Dendritic cell treated with granulocyte-macrophage colony-stimulating factor and Interleukin-4, amounts not matched to agents 40 ng/mL and 50 ng/mL, for 4 days (primary cell): Measurements from ENCODE around the gene TMEM178A.
"Not testable (repeated sequence)": the region's sequence is repeated elsewhere in the genome, so short reads cannot be mapped to it uniquely, and the experiment has no call there.

Source experiments
- H3K27ac Mint-ChIP-seq: one replicate; pipeline ENCODE4 v1.8.0; 2022; ENCODE audit warnings: mild to moderate bottlenecking, mixed read lengths
- H3K27me3 Mint-ChIP-seq: one replicate; pipeline ENCODE4 v1.8.0; 2022; ENCODE audit warnings: mild to moderate bottlenecking, mixed read lengths
- H3K36me3 Mint-ChIP-seq: one replicate; pipeline ENCODE4 v1.8.0; 2022; ENCODE audit warnings: low read depth, mixed read lengths
- H3K4me1 Mint-ChIP-seq: one replicate; pipeline ENCODE4 v1.8.0; 2022; ENCODE audit warnings: low read depth, mixed read lengths
- H3K4me3 Mint-ChIP-seq: one replicate; pipeline ENCODE4 v1.8.0; 2022; ENCODE audit warnings: mild to moderate bottlenecking, moderate library complexity, mixed read lengths
- H3K9me3 Mint-ChIP-seq: one replicate; pipeline ENCODE4 v1.8.0; 2022; ENCODE audit warnings: mixed read lengths
- intact Hi-C: fragments of 100-400 bp; cut with micrococcal nuclease; formaldehyde crosslinking; loops from one replicate; pipeline ENCODE4 v1.15.0; 2022

Gene TMEM178A

DNA sequence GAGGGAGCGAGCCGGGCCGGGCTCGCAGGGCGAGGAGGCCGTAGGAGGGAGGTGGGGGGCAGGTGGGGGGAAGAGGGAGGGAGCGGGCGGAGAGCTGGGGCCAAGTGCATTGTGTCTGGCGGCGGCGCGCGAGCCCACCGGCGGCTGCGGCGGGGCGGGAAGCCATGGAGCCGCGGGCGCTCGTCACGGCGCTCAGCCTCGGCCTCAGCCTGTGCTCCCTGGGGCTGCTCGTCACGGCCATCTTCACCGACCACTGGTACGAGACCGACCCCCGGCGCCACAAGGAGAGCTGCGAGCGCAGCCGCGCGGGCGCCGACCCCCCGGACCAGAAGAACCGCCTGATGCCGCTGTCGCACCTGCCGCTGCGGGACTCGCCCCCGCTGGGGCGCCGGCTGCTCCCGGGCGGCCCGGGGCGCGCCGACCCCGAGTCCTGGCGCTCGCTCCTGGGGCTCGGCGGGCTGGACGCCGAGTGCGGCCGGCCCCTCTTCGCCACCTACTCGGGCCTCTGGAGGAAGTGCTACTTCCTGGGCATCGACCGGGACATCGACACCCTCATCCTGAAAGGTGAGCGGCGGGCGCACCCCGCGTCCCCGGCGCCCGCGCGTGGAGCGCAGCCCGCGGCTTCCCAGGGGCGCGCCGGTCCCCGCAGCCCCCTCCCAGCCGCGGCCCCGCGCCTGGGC lies at the start of gene TMEM178A:
Gene TMEM178A, plus strand, starts transcription at position 107 of the 680 bp plus-strand sequence. Its CDS starts 58 bp downstream, at position 165.
- intact Hi-C loops, result no loop called here
- H3K27me3 Mint-ChIP-seq, result peaks cover 56% of the 10 kb centered on the region
- peaks cover 24% of the 10 kb centered on the region for H3K4me1 Mint-ChIP-seq
- H3K9me3 Mint-ChIP-seq, result no peaks in the 10 kb centered on the region
- H3K27ac Mint-ChIP-seq, result no peak within 1 kb of the TSS
- H3K4me3 Mint-ChIP-seq, result peak within 1 kb of the TSS; percentile 53
- H3K36me3 Mint-ChIP-seq, result no peaks in the 10 kb centered on the region

GRCh38 chr2:39618236-39618635 lies 47.5 kb upstream of the TMEM178A start:
- H3K9me3 Mint-ChIP-seq, result no peaks in the 10 kb centered on the region
- no peak overlapping the region for H3K27ac Mint-ChIP-seq
- H3K27me3 Mint-ChIP-seq, result no peaks in the 10 kb centered on the region
- intact Hi-C loops, result no loop called here
- no peaks in the 10 kb centered on the region for H3K36me3 Mint-ChIP-seq
- H3K4me1 Mint-ChIP-seq, result peaks cover 22% of the 10 kb centered on the region
- no peak overlapping the region for H3K4me3 Mint-ChIP-seq

DNA sequence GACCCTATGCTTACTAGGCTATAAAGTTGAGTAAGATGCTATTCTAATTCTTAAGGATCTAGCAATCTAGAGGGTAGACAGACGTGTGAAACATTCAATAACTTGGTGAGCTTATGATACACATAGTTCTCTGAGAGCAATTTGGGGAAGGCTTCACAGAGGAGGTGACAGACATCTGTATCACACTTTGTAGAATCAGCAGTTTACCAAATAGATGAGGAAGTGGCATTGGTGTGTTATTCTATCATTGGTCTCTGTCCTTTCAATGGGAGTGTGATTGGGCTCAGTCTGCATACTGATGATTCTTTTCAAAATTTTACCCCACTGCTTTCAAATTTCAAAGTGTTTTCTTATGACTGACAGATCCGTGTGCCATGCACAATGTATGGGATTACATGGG lies 47.0 kb upstream of the TMEM178A start:
- intact Hi-C loops, result no loop called here
- peaks cover 22% of the 10 kb centered on the region for H3K4me1 Mint-ChIP-seq
- H3K9me3 Mint-ChIP-seq, result no peaks in the 10 kb centered on the region
- H3K36me3 Mint-ChIP-seq, result no peaks in the 10 kb centered on the region
- no peaks in the 10 kb centered on the region for H3K27me3 Mint-ChIP-seq
- H3K27ac Mint-ChIP-seq, result no peak overlapping the region
- no peak overlapping the region for H3K4me3 Mint-ChIP-seq

- H3K4me3 Mint-ChIP-seq, result peak overlapping the region; percentile 30
- intact Hi-C loops, result no loop called here
- H3K4me1 Mint-ChIP-seq, result peaks cover 22% of the 10 kb centered on the region
- H3K27me3 Mint-ChIP-seq, result no peaks in the 10 kb centered on the region
- H3K9me3 Mint-ChIP-seq, result no peaks in the 10 kb centered on the region
- H3K27ac Mint-ChIP-seq, result no peak overlapping the region
- H3K36me3 Mint-ChIP-seq, result no peaks in the 10 kb centered on the region
Observed at GRCh38 chr2:39620067-39620466, 45.6 kb upstream of the TMEM178A start.

- intact Hi-C loops, result no loop called here
- H3K4me3 Mint-ChIP-seq, result no peak overlapping the region
- no peaks in the 10 kb centered on the region for H3K36me3 Mint-ChIP-seq
- H3K27me3 Mint-ChIP-seq, result no peaks in the 10 kb centered on the region
- peaks cover 35% of the 10 kb centered on the region for H3K4me1 Mint-ChIP-seq
- H3K27ac Mint-ChIP-seq, result no peak overlapping the region
- no peaks in the 10 kb centered on the region for H3K9me3 Mint-ChIP-seq
Observed at GRCh38 chr2:39621596-39621995, 44.1 kb upstream of the TMEM178A start.

GRCh38 chr2:39622860-39623259 lies 42.9 kb upstream of the TMEM178A start:
- Mint-ChIP-seq H3K4me1 (peaks cover 35% of the 10 kb centered on the region), H3K27me3 (no peaks in the 10 kb centered on the region), H3K4me3 (no peak overlapping the region), H3K36me3 (no peaks in the 10 kb centered on the region), H3K27ac (no peak overlapping the region), H3K9me3 (no peaks in the 10 kb centered on the region)
- intact Hi-C loops, result no loop called here

GRCh38 chr2:39623917-39624316 lies 41.8 kb upstream of the TMEM178A start:
- Mint-ChIP-seq H3K36me3 (no peaks in the 10 kb centered on the region), H3K27me3 (no peaks in the 10 kb centered on the region), H3K9me3 (no peaks in the 10 kb centered on the region), H3K4me1 (peaks cover 30% of the 10 kb centered on the region), H3K4me3 (no peak overlapping the region), H3K27ac (no peak overlapping the region)
- intact Hi-C loops, result no loop called here

DNA sequence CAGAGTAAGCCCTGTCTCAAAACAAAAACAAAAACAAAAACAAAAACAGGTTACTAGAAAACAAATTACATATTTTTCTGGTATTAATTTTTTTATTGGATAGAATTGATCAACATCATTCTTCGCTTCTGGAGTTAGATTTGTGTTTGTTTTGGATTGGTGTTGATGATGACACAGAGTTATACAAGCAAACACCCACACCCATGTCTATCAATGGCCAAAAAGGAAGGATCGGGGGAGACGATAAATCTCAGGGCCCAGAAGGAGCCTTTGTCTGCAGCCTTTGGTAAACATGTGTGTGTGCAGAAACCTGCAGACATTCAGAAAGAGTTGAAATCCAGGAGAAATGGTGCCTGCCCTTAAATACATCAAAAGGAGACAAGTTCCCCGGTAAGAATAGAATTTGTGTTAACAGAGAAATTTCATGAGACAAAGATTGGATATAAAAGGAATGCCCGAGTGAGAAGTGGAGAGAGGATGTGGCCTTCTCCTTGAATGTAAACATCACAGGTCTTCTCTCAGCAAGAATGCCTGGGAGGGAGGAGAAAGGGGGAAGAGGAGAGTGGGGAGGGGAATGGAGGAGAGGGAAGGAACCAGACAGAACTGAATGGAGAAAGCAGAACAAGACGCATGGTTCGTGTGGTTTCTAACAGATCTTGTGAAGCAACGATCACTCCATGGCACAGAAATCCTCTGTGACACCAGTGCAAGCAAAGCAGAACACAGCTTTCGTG lies 40.4 kb upstream of the TMEM178A start:
- Mint-ChIP-seq H3K9me3 (no peaks in the 10 kb centered on the region), H3K4me1 (peaks cover 21% of the 10 kb centered on the region), H3K27me3 (peaks cover 1% of the 10 kb centered on the region), H3K27ac (no peak overlapping the region), H3K4me3 (no peak overlapping the region), H3K36me3 (no peaks in the 10 kb centered on the region)
- intact Hi-C loops, result no loop called here

DNA sequence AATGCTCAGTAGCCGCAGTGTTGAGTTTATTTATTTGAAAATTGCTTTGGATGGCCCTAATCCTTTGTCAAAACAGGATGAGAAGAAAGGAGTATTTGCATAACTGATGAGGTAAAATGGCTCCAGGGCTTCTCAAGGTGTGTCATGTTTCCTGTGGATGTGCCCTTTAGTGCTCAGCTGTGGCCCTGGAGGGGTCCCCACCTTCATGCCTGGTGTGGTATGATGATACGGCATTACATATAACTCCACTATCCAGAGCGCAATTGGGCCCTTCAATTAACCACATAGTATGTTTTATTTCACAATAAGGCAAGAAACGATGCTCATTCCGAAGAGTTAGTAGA lies 39.8 kb upstream of the TMEM178A start:
- Mint-ChIP-seq H3K36me3 (no peaks in the 10 kb centered on the region), H3K27ac (no peak overlapping the region), H3K27me3 (peaks cover 1% of the 10 kb centered on the region), H3K4me3 (no peak overlapping the region), H3K9me3 (no peaks in the 10 kb centered on the region), H3K4me1 (peaks cover 15% of the 10 kb centered on the region)
- intact Hi-C loops, result no loop called here

DNA sequence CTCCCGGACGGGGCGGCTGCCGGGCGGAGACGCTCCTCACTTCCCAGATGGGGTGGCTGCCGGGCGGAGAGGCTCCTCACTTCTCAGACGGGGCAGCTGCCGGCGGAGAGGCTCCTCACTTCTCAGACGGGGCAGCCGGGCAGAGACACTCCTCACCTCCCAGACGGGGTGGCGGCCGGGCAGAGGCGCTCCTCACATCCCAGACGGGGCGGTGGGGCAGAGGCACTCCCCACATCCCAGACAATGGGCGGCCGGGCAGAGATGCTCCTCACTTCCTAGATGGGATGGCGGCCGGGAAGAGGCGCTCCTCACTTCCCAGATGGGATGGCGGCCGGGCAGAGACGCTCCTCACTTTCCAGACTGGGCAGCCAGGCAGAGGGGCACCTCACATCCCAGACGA lies 37.4 kb upstream of the TMEM178A start:
- H3K9me3 Mint-ChIP-seq, H3K27me3 Mint-ChIP-seq, H3K27ac Mint-ChIP-seq, intact Hi-C loops, H3K4me3 Mint-ChIP-seq, H3K36me3 Mint-ChIP-seq: not testable (repeated sequence)
- H3K4me1 Mint-ChIP-seq, result peaks cover 13% of the 10 kb centered on the region

DNA sequence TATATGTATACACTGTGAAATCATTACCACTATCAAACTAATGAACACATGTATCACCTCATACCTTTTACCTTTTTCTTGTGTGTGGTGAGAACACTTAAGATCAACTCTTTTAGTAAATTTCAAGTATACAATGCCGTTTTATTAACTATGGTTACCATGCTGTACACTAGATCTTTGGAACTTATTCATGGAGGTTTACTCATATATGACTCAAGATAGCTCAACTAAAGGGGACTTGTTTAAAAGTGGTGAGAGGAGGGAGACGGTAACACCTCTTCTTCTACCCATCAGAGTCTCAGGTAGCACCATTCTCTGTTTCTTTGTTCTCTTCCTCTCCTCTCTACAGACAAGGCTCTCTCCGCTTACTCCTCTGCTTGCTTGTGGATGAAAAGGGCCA lies 36.1 kb upstream of the TMEM178A start:
- intact Hi-C loops, result no loop called here
- H3K36me3 Mint-ChIP-seq, result no peaks in the 10 kb centered on the region

GRCh38 chr2:39631256-39631655 lies 34.5 kb upstream of the TMEM178A start:
- Mint-ChIP-seq H3K9me3 (no peaks in the 10 kb centered on the region), H3K4me1 (peaks cover 2% of the 10 kb centered on the region), H3K27ac (no peak overlapping the region), H3K4me3 (no peak overlapping the region), H3K36me3 (no peaks in the 10 kb centered on the region), H3K27me3 (peaks cover 1% of the 10 kb centered on the region)
- intact Hi-C loops, result no loop called here

More for the DNA sequence above, 36.1 kb upstream of the TMEM178A start:
- H3K27ac Mint-ChIP-seq, result no peak overlapping the region
- no peak overlapping the region for H3K4me3 Mint-ChIP-seq
- H3K9me3 Mint-ChIP-seq, result no peaks in the 10 kb centered on the region
- peaks cover 1% of the 10 kb centered on the region for H3K27me3 Mint-ChIP-seq
- H3K4me1 Mint-ChIP-seq, result peaks cover 13% of the 10 kb centered on the region

DNA sequence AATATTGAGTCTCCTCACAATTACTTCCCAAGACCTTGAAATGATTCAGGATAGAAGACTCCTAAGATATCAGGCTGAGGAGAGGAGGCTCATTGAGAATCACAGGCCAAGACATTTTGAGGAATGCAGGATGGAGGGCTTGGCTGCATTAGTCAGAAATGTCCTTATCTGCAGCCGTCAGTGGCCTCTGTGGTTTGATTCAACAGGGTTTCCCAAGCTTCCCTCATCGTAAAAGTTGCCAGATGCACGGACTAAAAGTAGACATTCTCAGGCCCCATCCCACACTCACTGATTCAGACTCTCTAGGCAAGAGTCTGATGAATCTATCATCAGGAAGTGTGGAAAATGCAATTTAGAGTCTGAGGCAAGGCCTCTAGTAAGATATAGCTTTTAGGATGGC lies 34.0 kb upstream of the TMEM178A start:
- Mint-ChIP-seq H3K9me3 (no peaks in the 10 kb centered on the region), H3K27ac (no peak overlapping the region)

DNA sequence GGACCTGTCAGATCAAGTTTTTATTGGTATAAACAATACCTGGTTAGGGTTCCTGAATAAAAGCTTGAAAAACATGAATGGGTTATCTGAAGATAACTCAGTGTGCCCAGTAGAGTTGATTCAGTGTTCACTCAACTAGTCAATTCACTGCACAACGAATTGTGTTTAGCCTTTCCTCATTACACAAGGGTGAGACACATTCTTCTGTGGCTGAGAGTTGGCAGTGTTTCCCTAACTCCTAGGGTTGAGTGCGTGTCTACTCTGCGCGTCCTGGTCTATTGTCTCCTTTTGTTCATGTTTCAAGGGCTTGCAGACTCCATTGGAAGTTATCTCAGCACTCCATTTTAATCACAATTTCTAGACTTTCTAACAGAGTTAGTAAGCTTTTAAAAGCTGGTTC lies 32.8 kb upstream of the TMEM178A start:
- H3K27me3 Mint-ChIP-seq, result peaks cover 1% of the 10 kb centered on the region
- no peak overlapping the region for H3K27ac Mint-ChIP-seq
- H3K36me3 Mint-ChIP-seq, result no peaks in the 10 kb centered on the region
- intact Hi-C loops, result no loop called here
- no peaks in the 10 kb centered on the region for H3K4me1 Mint-ChIP-seq
- no peaks in the 10 kb centered on the region for H3K9me3 Mint-ChIP-seq
- no peak overlapping the region for H3K4me3 Mint-ChIP-seq

More for the DNA sequence above, 34.0 kb upstream of the TMEM178A start:
- Mint-ChIP-seq H3K4me1 (no peaks in the 10 kb centered on the region), H3K36me3 (no peaks in the 10 kb centered on the region), H3K27me3 (peaks cover 1% of the 10 kb centered on the region), H3K4me3 (no peak overlapping the region)
- intact Hi-C loops, result no loop called here

DNA sequence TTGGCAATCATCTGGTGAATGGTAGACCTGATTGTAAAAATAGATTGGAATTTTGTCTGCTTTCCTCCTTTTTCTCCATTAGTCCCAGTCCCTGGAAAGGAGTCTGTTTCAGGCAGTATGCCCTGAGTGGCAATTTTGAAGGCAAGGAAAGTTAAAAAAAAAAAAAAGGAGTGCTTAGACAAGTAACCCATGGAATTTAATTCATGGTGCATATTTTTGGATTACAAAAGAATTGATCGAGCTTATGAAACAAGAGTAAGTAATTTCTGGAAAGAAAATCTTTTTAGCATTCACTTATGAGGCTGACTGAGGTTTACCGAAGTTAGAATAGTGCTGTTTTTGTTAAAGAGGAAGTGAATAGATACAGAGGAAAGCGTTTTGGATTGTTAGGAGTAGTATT lies 29.4 kb upstream of the TMEM178A start:
- Mint-ChIP-seq H3K4me3 (no peak overlapping the region), H3K27me3 (no peaks in the 10 kb centered on the region), H3K27ac (no peak overlapping the region), H3K9me3 (no peaks in the 10 kb centered on the region), H3K4me1 (no peaks in the 10 kb centered on the region), H3K36me3 (no peaks in the 10 kb centered on the region)
- intact Hi-C loops, result no loop called here
